Right atrium auricular region (tissue), 2 donors: ENCODE data around the gene COPZ2. TPM values are rescaled to one million over a fixed set of nuclear protein-coding genes. Genes with fewer than 3 reads are reported as not detected.

Source experiments
- DNase-seq: peaks from one replicate; pipeline ENCODE4 v3.0.0-alpha.2; 2019; ENCODE audit warnings: low spot score
- H3K27ac ChIP-seq, 2 donors: fragments of 200-600 bp; sonication (generic); 1 replicate in 1 of 2; 2 replicates in 1 of 2; pipeline ENCODE4 v1.5.1; 2016 to 2019
- H3K27me3 ChIP-seq, 2 donors: fragments of 200-600 bp; sonication (generic); one replicate each; pipeline versions ENCODE4 v1.5.1 to v1.6.0; 2017 to 2019
- H3K36me3 ChIP-seq: fragments of 200-600 bp; sonication (generic); one replicate; pipeline ENCODE4 v1.5.1; 2016
- H3K4me1 ChIP-seq, 2 donors: fragments of 200-600 bp; sonication (generic); one replicate each; pipeline versions ENCODE4 v1.5.1 to v1.6.0; 2017 to 2019
- H3K4me3 ChIP-seq, 2 donors: fragments of 200-600 bp; sonication (generic); 1 replicate in 1 of 2; 2 replicates in 1 of 2; pipeline ENCODE4 v1.5.1; 2017 to 2019; ENCODE audit warnings: mild to moderate bottlenecking in 1 of 2, moderate library complexity in 1 of 2
- H3K9me3 ChIP-seq, 2 donors: fragments of 200-600 bp; sonication (generic); one replicate each; pipeline ENCODE4 v1.5.1; 2019
- CTCF ChIP-seq, 2 donors: fragments of 200-600 bp; sonication (generic); IDR thresholded peaks; one replicate each; pipeline ENCODE4 v1.5.1; 2019; ENCODE audit warnings: antibody characterized with exemption in 2 of 2
- total RNA-seq, 2 donors: library from RNA; depleted of rRNA; stranded (reverse); fragments of >200 nt; gene quantifications; one replicate each; pipeline ENCODE4 v1.1.0, GENCODE V29; 2016

The COPZ2 gene
- total RNA-seq, 2 donors from 2014 or later = 43.5 to 48.1 TPM

DNA sequence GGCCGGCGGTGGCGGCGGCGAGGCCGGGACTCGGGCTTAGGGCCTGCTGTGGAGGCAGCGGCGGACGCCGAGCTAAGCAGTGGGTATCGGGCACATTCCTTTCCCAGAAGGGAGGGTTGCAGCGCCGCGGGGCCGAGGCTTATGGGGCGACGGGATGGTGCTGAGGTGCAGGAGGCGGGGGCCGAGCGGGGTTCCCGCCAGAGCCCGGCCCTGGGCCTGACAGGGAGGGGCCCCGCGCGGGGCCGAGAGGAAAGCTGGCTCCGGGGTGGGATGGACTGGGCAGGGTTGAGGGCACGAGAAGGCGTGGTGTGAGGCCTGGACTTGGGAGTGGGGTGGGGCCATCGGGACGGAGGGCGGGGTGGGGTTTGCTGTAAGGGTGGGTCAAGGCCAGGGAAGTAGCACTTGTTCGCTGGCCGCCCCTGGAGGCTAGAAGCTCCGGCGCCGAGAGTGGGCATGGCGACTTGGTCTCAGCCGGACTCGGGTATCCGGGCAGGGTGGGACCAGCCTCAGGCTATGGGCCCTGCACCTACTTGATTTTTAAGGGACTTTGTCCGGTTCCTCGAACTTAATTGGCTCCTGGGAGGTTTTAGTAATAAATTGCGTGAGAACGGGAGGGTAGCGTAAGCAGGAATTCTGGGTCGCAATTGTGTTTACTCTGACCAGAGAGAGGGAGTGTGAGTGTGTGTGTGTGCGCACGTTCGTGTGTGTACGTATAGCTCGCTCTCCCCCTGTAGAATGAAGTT, 11.0 kb upstream of the COPZ2 start:
- Histone ChIP-seq H3K4me3 (peak overlapping the region; percentile 82 to 88), H3K4me1 (peaks cover 0 to 62% of the 10 kb centered on the region in 2 donors), H3K36me3 (peaks cover 4% of the 10 kb centered on the region), H3K27me3 (no peaks in the 10 kb centered on the region), H3K9me3 (no peaks in the 10 kb centered on the region), H3K27ac (peak overlapping the region; percentile 98 to 99)
- no peak for TF ChIP-seq CTCF (IDR thresholded peaks at IDR 0.05)
- DNase-seq = peak; percentile 92

GRCh38 chr17:48047741-48048383, 10.3 kb upstream of the COPZ2 start, which contains the start of gene NFE2L1:
Gene NFE2L1 (plus strand): TSS chr17:48048359. CDS start chr17:48051119, 2,760 bp downstream.
- Histone ChIP-seq H3K4me1 (peaks cover 0 to 56% of the 10 kb centered on the region in 2 donors), H3K27me3 (no peaks in the 10 kb centered on the region), H3K9me3 (no peaks in the 10 kb centered on the region), H3K36me3 (peaks cover 4% of the 10 kb centered on the region), H3K27ac (peak within 1 kb of the TSS; percentile 98 to 99), H3K4me3 (peak within 1 kb of the TSS; percentile 82 to 88)
- peak; percentile 100 for DNase-seq
- no peak for TF ChIP-seq CTCF (IDR thresholded peaks at IDR 0.05)

- no peaks in the 10 kb centered on the region for H3K27me3 ChIP-seq
- peak overlapping the region; percentile 98 to 99 for H3K27ac ChIP-seq
- peaks cover 0 to 49% of the 10 kb centered on the region in 2 donors for H3K4me1 ChIP-seq
- no peak for DNase-seq
- H3K4me3 ChIP-seq = peak overlapping the region; percentile 82 to 88
- TF ChIP-seq CTCF (IDR thresholded peaks at IDR 0.05) = no peak
- H3K9me3 ChIP-seq = no peaks in the 10 kb centered on the region
- peaks cover 4% of the 10 kb centered on the region for H3K36me3 ChIP-seq
Measured at GRCh38 chr17:48047113-48047740, 9.6 kb upstream of the COPZ2 start.

DNA sequence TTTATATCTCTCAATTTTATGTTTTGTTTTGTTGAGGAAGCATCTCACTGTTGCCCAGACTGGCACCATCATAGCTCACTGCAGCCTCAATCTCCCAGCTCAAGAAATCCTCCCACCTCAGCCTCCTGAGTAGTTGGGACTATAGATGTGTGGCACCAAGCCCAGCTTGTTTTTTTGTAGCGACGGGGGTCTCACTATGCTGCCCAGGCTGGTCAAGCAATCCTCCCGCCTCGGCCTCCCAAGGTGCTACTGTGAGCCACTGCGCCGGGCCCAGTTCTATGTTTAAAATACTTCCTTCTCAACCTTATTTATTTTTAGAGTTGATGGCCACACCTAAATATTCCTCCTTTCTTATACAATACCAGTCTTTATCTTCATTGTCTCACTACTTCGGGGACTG, 8.7 kb upstream of the COPZ2 start:
- Histone ChIP-seq H3K9me3 (no peaks in the 10 kb centered on the region), H3K4me1 (peaks cover 0 to 40% of the 10 kb centered on the region in 2 donors), H3K27me3 (no peaks in the 10 kb centered on the region), H3K27ac (peak overlapping the region; percentile 3 to 99), H3K36me3 (peaks cover 2% of the 10 kb centered on the region), H3K4me3 (no peak overlapping the region)
- no peak for TF ChIP-seq CTCF (IDR thresholded peaks at IDR 0.05)
- no peak for DNase-seq

DNA sequence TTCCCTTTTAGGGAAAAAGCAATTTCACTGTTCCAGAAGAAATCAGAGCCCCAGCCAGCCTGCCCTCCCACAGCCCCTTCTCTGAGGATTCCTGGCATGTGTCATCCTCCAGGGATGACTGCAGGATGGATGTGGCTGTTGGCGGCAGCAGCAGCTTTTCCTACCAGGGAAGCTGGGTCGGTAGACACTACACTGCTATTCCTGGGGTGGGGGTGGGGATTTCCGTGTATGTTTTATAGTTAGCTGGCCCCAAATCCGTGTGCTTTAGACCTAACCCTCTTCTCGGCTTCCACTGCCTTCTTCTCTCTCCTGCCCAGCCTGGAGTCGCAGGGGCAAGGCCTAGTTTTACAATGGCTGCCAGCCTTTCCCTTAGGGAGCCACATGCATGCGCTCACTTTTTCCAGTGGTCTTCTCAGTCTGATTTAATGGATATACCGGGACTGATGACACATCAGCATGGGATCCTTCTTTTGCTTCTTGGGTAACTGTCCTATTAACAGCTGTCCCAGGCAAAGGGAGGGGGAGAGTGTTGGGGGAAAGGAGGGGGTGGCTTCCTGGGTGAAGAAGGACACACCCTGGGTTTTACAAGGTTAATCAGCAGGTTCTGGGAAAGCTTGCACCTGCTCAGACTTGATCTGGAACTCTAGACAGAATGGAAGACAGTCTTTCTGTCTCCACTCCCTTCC, 7.9 kb upstream of the COPZ2 start:
- peak overlapping the region; percentile 3 to 26 for H3K27ac ChIP-seq
- H3K4me3 ChIP-seq = no peak overlapping the region
- TF ChIP-seq CTCF (IDR thresholded peaks at IDR 0.05) = no peak

More for the DNA sequence above, 7.9 kb upstream of the COPZ2 start:
- H3K36me3 ChIP-seq = no peaks in the 10 kb centered on the region
- no peaks in the 10 kb centered on the region for H3K9me3 ChIP-seq
- H3K4me1 ChIP-seq = peaks cover 0 to 32% of the 10 kb centered on the region in 2 donors
- DNase-seq = no peak
- H3K27me3 ChIP-seq = no peaks in the 10 kb centered on the region
